HL-60 (cell line): ENCODE results near the gene METTL16.

ENCODE experiments used
- CTCF ChIP-seq: IDR thresholded peaks from one replicate; pipeline ENCODE4 v1.5.1; 2011; ENCODE audit warnings: low read length, control low read depth, inconsistent platforms; ENCODE audit not compliant: insufficient read depth
- POLR2AphosphoS5 ChIP-seq: IDR thresholded peaks from 2 replicates; pipeline ENCODE4 v1.6.1; 2012; ENCODE audit warnings: low read depth
- REST ChIP-seq: IDR thresholded peaks from 2 replicates; pipeline ENCODE4 v1.6.1; 2012; ENCODE audit warnings: low read depth; ENCODE audit not compliant: insufficient replicate concordance

- TF ChIP-seq CTCF = no peak
- no peak for TF ChIP-seq POLR2AphosphoS5
- no peak for TF ChIP-seq REST
These were observed 83.8 kb downstream of the METTL16 start for GRCh38 chr17:2427910-2428309.
